Glutamatergic neuron (in vitro differentiated cells): ENCODE data around the gene OBSL1. TPM values are rescaled to one million over a fixed set of nuclear protein-coding genes. Genes with fewer than 3 reads are reported as not detected.
A peak's percentile ranks its signal among the peaks of the same experiment; 100 is the strongest.

Source experiments
- DNase-seq: peaks from one replicate; pipeline ENCODE4 v3.0.0; 2022
- H3K27ac Mint-ChIP-seq: one replicate; pipeline ENCODE4 v1.8.0; 2020; ENCODE audit warnings: mild to moderate bottlenecking, mixed read lengths, inconsistent platforms; ENCODE audit not compliant: unreplicated experiment
- H3K27me3 Mint-ChIP-seq: one replicate; pipeline ENCODE4 v1.8.0; 2020; ENCODE audit warnings: mild to moderate bottlenecking, moderate library complexity, mixed read lengths, inconsistent platforms; ENCODE audit not compliant: unreplicated experiment
- H3K36me3 Mint-ChIP-seq: one replicate; pipeline ENCODE4 v1.8.0; 2020; ENCODE audit warnings: mild to moderate bottlenecking, mixed read lengths, inconsistent platforms; ENCODE audit not compliant: unreplicated experiment
- H3K4me1 Mint-ChIP-seq: one replicate; pipeline ENCODE4 v1.8.0; 2020; ENCODE audit warnings: mild to moderate bottlenecking, low read depth, mixed read lengths, inconsistent platforms; ENCODE audit not compliant: unreplicated experiment
- H3K4me3 Mint-ChIP-seq: one replicate; pipeline ENCODE4 v1.8.0; 2020; ENCODE audit warnings: mild to moderate bottlenecking, mixed read lengths, inconsistent platforms; ENCODE audit not compliant: unreplicated experiment
- H3K9me3 Mint-ChIP-seq: one replicate; pipeline ENCODE4 v1.8.0; 2020; ENCODE audit warnings: mild to moderate bottlenecking, moderate library complexity, mixed read lengths, inconsistent platforms; ENCODE audit not compliant: unreplicated experiment
- total RNA-seq: library from RNA; stranded (reverse); fragmentation: NEBNext Ultra II Directional; extraction: Animal tissue kit (Norgen Biotek cat#: 25700); gene quantifications from one replicate; pipeline ENCODE4 v1.2.1, GENCODE V29; 2021; ENCODE audit not compliant: unreplicated experiment
- TF ChIP-seq, protein P1 (sequence below): fragments of 200-600 bp; sonication (generic); IDR thresholded peaks from one replicate; pipeline ENCODE4 v1.5.0; 2021; ENCODE audit not compliant: partially characterized antibody, unreplicated experiment

OBSL1 gene
- total RNA-seq, 1 donor from 2014 or later, result 47.9 TPM

DNA sequence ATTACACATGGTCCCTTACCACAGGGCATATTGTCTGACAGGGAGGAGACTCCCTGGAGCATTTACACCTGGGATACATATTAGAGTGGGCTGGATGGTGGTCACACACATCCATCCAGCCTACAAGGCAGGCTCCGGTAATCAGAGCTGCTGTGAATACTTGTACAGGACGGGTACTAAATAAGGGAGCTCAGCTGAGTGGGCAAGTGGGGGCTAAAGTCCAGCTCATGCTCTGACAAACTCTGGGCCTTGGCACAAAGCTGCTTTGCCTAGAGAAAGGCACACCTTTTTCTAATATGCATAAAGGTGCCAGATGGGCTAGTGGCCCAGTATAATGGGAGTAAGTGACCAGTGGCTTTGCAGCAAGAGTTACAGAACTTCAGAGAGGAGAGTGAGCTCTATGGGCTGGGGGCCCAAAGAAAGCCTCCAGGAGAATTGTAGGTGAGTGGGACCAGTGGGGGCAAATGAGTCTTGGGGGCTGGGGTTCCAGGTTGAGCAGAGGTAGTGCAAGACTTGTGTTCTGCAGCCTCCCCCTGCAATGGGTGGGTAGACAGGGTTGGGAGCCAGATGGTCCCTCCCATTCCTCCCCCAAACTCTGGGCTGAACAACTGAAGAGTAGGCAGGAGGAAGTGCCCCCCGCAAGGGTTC lies 25.9 kb downstream of the OBSL1 start:
- peak overlapping the region; percentile 95 for H3K27ac Mint-ChIP-seq
- H3K9me3 Mint-ChIP-seq, result peaks cover 28% of the 10 kb centered on the region
- TF ChIP-seq, protein P1, sequence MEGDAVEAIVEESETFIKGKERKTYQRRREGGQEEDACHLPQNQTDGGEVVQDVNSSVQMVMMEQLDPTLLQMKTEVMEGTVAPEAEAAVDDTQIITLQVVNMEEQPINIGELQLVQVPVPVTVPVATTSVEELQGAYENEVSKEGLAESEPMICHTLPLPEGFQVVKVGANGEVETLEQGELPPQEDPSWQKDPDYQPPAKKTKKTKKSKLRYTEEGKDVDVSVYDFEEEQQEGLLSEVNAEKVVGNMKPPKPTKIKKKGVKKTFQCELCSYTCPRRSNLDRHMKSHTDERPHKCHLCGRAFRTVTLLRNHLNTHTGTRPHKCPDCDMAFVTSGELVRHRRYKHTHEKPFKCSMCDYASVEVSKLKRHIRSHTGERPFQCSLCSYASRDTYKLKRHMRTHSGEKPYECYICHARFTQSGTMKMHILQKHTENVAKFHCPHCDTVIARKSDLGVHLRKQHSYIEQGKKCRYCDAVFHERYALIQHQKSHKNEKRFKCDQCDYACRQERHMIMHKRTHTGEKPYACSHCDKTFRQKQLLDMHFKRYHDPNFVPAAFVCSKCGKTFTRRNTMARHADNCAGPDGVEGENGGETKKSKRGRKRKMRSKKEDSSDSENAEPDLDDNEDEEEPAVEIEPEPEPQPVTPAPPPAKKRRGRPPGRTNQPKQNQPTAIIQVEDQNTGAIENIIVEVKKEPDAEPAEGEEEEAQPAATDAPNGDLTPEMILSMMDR, result no peak
- H3K36me3 Mint-ChIP-seq, result peaks cover 19% of the 10 kb centered on the region
- peak overlapping the region; percentile 99 for H3K4me3 Mint-ChIP-seq
- DNase-seq, result no peak
- peaks cover 20% of the 10 kb centered on the region for H3K27me3 Mint-ChIP-seq
- H3K4me1 Mint-ChIP-seq, result peaks cover 24% of the 10 kb centered on the region

DNA sequence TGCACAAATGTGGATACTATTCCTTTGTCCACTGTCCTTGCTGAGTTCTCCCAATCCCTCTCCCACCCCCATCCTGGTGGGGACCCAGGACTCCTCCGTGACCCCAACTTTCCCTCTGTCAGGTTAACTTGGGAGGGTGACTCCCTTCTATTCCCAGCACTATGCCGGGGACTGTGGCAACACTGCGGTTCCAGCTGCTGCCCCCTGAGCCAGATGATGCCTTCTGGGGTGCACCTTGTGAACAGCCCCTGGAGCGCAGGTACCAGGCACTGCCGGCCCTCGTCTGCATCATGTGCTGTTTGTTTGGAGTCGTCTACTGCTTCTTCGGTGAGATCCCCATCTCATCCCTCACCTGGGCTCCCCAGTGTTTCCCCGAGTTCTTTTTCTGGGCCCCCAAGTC lies 26.8 kb downstream of the OBSL1 start:
- H3K27ac Mint-ChIP-seq, result peak overlapping the region; percentile 95

DNA sequence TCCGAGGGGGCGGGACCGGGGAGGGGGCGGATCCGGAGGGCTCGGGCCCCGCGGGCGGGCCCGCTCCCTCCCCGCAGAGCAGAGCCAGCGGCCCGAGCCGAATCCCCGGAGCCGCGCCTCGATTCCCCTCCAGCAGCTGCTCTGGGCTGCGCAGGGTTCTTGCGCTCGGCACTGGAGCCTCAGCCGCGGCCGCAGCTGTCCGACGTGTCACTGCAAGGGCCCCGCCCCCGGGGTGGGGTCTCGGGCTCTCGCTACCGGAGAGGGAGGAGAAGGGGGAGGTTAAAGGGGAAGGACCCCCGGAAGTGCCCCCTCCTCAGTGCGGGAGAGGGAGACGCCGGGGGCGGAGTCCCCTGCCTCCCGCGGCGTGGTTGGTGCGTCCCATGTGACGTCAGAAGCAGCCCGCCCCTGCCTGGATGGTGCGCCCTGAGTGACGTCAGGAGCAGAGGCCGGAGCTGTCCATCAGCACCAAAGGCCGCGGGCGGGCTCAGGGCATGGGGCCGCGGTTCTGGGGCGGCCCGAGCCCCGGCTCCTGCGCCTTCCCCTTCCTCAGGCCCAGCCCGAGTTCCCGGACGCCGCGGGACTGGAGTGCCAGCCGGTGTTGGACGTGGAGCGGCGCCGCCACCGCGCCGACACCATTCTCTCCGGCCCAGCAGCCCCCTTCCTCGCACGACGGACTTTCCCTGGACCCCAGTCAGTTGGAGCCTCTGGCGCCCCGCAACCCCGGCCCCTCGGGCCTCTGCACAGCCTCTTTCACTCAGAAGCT lies 27.6 kb downstream of the OBSL1 start, which contains the start of the genes CHPF and TMEM198:
CHPF (minus strand) TSS at position 214 of the 763 bp plus-strand sequence. CDS start 271 bp downstream, outside the sequence.
TMEM198 (plus strand) TSS at position 433 of the 763 bp plus-strand sequence. CDS start 700 bp downstream, outside the sequence.
- H3K36me3 Mint-ChIP-seq, result peaks cover 19% of the 10 kb centered on the region
- peaks cover 18% of the 10 kb centered on the region for H3K27me3 Mint-ChIP-seq
- peak within 1 kb of the TSS; percentile 95 for H3K27ac Mint-ChIP-seq
- DNase-seq, result peak; percentile 98
- H3K4me3 Mint-ChIP-seq, result peak within 1 kb of the TSS; percentile 99
- H3K9me3 Mint-ChIP-seq, result peaks cover 26% of the 10 kb centered on the region
- TF ChIP-seq, protein P1, result no peak
- H3K4me1 Mint-ChIP-seq, result peaks cover 24% of the 10 kb centered on the region

More for the DNA sequence above, 26.8 kb downstream of the OBSL1 start:
- Mint-ChIP-seq H3K27me3 (peaks cover 18% of the 10 kb centered on the region), H3K9me3 (peaks cover 28% of the 10 kb centered on the region), H3K4me1 (peaks cover 24% of the 10 kb centered on the region), H3K4me3 (peak overlapping the region; percentile 99), H3K36me3 (peaks cover 19% of the 10 kb centered on the region)
- TF ChIP-seq, protein P1, result no peak
- no peak for DNase-seq

DNA sequence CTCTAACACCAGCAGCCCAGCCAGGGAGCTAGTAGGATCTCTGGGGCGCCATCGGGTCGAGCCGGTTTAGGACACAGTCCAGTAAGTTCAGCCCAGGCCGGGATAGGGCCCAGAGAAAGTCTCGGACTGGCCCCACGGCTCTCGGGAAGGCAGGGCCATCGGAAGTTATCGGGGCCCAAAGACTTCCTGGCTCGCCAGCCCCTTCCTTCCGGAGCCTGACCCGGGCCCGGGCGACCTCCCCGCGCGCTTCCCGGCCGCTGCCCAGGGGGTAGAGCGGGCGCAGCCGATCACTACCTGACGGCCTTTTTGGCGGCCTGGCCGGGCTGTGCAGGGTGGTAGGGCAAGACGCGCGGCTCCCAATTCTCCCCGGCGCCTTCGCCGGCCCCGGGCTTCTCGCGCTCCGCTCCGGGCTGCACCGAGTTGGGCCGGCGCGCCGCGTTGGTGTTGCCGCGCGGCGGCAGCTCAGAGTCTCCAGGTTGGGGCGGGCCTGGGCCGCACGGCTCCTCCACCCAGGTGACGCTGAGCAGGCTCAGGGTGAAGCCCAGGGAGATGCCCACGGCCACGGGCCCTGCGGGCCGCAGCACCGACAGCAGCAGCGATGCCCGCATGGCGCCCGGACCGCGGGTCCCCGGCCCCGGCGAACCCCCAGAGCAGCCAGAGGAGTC lies 28.3 kb downstream of the OBSL1 start:
- H3K36me3 Mint-ChIP-seq, result peaks cover 13% of the 10 kb centered on the region
- peaks cover 25% of the 10 kb centered on the region for H3K9me3 Mint-ChIP-seq
- peak overlapping the region; percentile 90 for H3K4me3 Mint-ChIP-seq
- DNase-seq, result no peak
- H3K4me1 Mint-ChIP-seq, result peaks cover 26% of the 10 kb centered on the region
- TF ChIP-seq, protein P1, result no peak
- peaks cover 16% of the 10 kb centered on the region for H3K27me3 Mint-ChIP-seq
- peak overlapping the region; percentile 54 for H3K27ac Mint-ChIP-seq
